A549 (cell line): ENCODE results near the gene TEX35.
"Not testable (repeated sequence)": the region's sequence is repeated elsewhere in the genome, so short reads cannot be mapped to it uniquely, and the experiment has no call there.

Experiments used
- BHLHE40 ChIP-seq: IDR thresholded peaks from 2 replicates; pipeline ENCODE4 v1.6.1; 2012; ENCODE audit warnings: low read depth, low read length, inconsistent platforms
- EP300 ChIP-seq, 2 experiments: fragments of >200 bp; sonication (Bioruptor Twin); formaldehyde crosslinking; IDR thresholded peaks; 2 replicates in 1 of 2; 3 replicates in 1 of 2; pipeline ENCODE4 v1.6.1; 2016 to 2017
- FOXS1 ChIP-seq: fragments of 250-450 bp; sonication (Bioruptor Pico); IDR thresholded peaks from 2 replicates; pipeline ENCODE4 v1.5.0; 2020; ENCODE audit warnings: mild to moderate bottlenecking, moderate library complexity
- KDM1A ChIP-seq: fragments of 200-600 bp; sonication (generic); IDR thresholded peaks from 2 replicates; pipeline ENCODE4 v1.6.1; 2016; ENCODE audit warnings: low read depth, mild to moderate bottlenecking
- MAFK ChIP-seq: fragments of 450-650 bp; IDR thresholded peaks from 2 replicates; pipeline ENCODE4 v1.6.1; 2014; ENCODE audit not compliant: partially characterized antibody
- POLR2A ChIP-seq: IDR thresholded peaks from 2 replicates; pipeline ENCODE4 v1.6.1; 2012; ENCODE audit warnings: mild to moderate bottlenecking, low read length
- RAD21 ChIP-seq, 2 experiments: fragments of >200 bp in 1 of 2; sonication (Bioruptor Twin) in 1 of 2; formaldehyde crosslinking in 1 of 2; IDR thresholded peaks in 1 of 2; conservative IDR thresholded peaks in 1 of 2; 2 replicates in 1 of 2; 3 replicates in 1 of 2; pipeline ENCODE4 v1.6.1; 2012 to 2018; ENCODE audit warnings: inconsistent platforms in 1 of 2
- TF ChIP-seq, protein P1 (sequence below): fragments of >200 bp; sonication (Bioruptor Twin); formaldehyde crosslinking; IDR thresholded peaks from 3 replicates; pipeline ENCODE4 v1.5.1; 2016
- TF ChIP-seq, protein P2 (sequence below): IDR thresholded peaks from 2 replicates; pipeline ENCODE4 v1.6.1; 2012
- TF ChIP-seq, protein P3 (sequence below): fragments of 200-600 bp; sonication (generic); IDR thresholded peaks from 2 replicates; pipeline ENCODE4 v1.6.1; 2016; ENCODE audit warnings: antibody characterized with exemption, mild to moderate bottlenecking, moderate library complexity
- TF ChIP-seq, protein P4 (sequence below): fragments of 250-450 bp; sonication (Bioruptor Pico); IDR thresholded peaks from 2 replicates; pipeline ENCODE4 v1.5.0; 2021; ENCODE audit warnings: mild to moderate bottlenecking, moderate library complexity, borderline replicate concordance

DNA sequence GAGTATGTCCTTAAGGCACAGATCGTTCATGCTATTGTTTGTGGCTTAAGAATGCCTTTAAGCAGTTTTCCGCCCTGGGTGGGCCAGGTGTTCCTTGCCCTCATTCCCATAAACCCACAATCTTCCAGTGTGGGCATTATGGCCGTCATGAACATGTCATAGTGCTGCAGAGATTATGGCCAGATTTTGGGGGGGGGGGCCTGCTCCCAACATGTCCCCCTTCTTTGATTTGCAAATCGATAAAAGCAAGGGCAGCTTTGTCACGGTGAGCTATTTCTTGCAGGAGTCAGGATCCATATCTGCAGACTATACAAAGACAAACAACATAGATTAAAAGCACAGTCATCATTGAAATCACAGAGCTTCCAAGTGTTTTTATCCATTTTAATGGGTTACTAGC, 41.4 kb downstream of the TEX35 start:
- TF ChIP-seq POLR2A; KDM1A; MAFK; BHLHE40; EP300 (IDR thresholded peaks at IDR 0.05); FOXS1 (CRISPR knock-in tag); RAD21 (conservative IDR thresholded peaks at IDR 0.05 in 1 of 2, IDR thresholded peaks at IDR 0.05 in 1 of 2): not testable (repeated sequence)
- TF ChIP-seq, protein P1, sequence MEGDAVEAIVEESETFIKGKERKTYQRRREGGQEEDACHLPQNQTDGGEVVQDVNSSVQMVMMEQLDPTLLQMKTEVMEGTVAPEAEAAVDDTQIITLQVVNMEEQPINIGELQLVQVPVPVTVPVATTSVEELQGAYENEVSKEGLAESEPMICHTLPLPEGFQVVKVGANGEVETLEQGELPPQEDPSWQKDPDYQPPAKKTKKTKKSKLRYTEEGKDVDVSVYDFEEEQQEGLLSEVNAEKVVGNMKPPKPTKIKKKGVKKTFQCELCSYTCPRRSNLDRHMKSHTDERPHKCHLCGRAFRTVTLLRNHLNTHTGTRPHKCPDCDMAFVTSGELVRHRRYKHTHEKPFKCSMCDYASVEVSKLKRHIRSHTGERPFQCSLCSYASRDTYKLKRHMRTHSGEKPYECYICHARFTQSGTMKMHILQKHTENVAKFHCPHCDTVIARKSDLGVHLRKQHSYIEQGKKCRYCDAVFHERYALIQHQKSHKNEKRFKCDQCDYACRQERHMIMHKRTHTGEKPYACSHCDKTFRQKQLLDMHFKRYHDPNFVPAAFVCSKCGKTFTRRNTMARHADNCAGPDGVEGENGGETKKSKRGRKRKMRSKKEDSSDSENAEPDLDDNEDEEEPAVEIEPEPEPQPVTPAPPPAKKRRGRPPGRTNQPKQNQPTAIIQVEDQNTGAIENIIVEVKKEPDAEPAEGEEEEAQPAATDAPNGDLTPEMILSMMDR = not testable (repeated sequence)
- TF ChIP-seq, protein P2, sequence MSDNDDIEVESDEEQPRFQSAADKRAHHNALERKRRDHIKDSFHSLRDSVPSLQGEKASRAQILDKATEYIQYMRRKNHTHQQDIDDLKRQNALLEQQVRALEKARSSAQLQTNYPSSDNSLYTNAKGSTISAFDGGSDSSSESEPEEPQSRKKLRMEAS = not testable (repeated sequence)
- TF ChIP-seq, protein P3, sequence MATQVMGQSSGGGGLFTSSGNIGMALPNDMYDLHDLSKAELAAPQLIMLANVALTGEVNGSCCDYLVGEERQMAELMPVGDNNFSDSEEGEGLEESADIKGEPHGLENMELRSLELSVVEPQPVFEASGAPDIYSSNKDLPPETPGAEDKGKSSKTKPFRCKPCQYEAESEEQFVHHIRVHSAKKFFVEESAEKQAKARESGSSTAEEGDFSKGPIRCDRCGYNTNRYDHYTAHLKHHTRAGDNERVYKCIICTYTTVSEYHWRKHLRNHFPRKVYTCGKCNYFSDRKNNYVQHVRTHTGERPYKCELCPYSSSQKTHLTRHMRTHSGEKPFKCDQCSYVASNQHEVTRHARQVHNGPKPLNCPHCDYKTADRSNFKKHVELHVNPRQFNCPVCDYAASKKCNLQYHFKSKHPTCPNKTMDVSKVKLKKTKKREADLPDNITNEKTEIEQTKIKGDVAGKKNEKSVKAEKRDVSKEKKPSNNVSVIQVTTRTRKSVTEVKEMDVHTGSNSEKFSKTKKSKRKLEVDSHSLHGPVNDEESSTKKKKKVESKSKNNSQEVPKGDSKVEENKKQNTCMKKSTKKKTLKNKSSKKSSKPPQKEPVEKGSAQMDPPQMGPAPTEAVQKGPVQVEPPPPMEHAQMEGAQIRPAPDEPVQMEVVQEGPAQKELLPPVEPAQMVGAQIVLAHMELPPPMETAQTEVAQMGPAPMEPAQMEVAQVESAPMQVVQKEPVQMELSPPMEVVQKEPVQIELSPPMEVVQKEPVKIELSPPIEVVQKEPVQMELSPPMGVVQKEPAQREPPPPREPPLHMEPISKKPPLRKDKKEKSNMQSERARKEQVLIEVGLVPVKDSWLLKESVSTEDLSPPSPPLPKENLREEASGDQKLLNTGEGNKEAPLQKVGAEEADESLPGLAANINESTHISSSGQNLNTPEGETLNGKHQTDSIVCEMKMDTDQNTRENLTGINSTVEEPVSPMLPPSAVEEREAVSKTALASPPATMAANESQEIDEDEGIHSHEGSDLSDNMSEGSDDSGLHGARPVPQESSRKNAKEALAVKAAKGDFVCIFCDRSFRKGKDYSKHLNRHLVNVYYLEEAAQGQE = not testable (repeated sequence)
- TF ChIP-seq, protein P4, sequence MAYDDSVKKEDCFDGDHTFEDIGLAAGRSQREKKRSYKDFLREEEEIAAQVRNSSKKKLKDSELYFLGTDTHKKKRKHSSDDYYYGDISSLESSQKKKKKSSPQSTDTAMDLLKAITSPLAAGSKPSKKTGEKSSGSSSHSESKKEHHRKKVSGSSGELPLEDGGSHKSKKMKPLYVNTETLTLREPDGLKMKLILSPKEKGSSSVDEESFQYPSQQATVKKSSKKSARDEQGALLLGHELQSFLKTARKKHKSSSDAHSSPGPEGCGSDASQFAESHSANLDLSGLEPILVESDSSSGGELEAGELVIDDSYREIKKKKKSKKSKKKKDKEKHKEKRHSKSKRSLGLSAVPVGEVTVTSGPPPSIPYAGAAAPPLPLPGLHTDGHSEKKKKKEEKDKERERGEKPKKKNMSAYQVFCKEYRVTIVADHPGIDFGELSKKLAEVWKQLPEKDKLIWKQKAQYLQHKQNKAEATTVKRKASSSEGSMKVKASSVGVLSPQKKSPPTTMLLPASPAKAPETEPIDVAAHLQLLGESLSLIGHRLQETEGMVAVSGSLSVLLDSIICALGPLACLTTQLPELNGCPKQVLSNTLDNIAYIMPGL (CRISPR knock-in tag) = not testable (repeated sequence)
